Heart left ventricle (tissue), 16 donors: ENCODE measurements around the gene ICAM2. TPM values are rescaled to one million over a fixed set of nuclear protein-coding genes. Genes with fewer than 3 reads are reported as not detected.

ENCODE experiments used
- ATAC-seq, 4 donors: fragments of 200-7000 bp; cut with Tn5 transposase; one replicate each; pipeline ENCODE4 v1.9.1; 2020 to 2022; ENCODE audit warnings: moderate library complexity in 4 of 4, mild to moderate bottlenecking in 3 of 4, moderate number of reproducible peaks in 1 of 4
- DNase-seq, 5 donors: peaks; one replicate each; pipeline ENCODE4 v3.0.0-alpha.2; 2020
- H3K27ac ChIP-seq, 12 donors: fragments of 200-600 bp; sonication (generic) in 4 of 12; one replicate each; pipeline versions ENCODE4 v1.5.0 to v1.8.0; 2016 to 2022; ENCODE audit warnings: mild to moderate bottlenecking in 2 of 12
- H3K27me3 ChIP-seq, 9 donors: fragments of 200-600 bp; sonication (generic) in 2 of 9; one replicate each; pipeline versions ENCODE4 v1.5.1 to v1.8.0; 2016 to 2022; ENCODE audit warnings: mild to moderate bottlenecking in 3 of 9
- H3K36me3 ChIP-seq, 9 donors: fragments of 200-600 bp; sonication (generic) in 2 of 9; one replicate each; pipeline versions ENCODE4 v1.5.0 to v1.8.0; 2018 to 2022; ENCODE audit warnings: mild to moderate bottlenecking in 2 of 9
- H3K4me1 ChIP-seq, 12 donors: fragments of 200-600 bp; sonication (generic) in 4 of 12; one replicate each; pipeline versions ENCODE4 v1.5.0 to v1.8.0; 2016 to 2022; ENCODE audit warnings: mild to moderate bottlenecking in 3 of 12
- H3K4me3 ChIP-seq, 12 donors: fragments of 200-600 bp; sonication (generic) in 4 of 12; one replicate each; pipeline versions ENCODE4 v1.5.0 to v1.8.0; 2017 to 2022; ENCODE audit warnings: mild to moderate bottlenecking in 9 of 12, moderate library complexity in 4 of 12
- H3K9me3 ChIP-seq, 12 donors: fragments of 200-600 bp; sonication (generic) in 4 of 12; one replicate each; pipeline versions ENCODE4 v1.5.0 to v1.8.0; 2016 to 2022; ENCODE audit warnings: mild to moderate bottlenecking in 1 of 12
- CTCF ChIP-seq, 12 donors: fragments of 200-600 bp; sonication (generic) in 4 of 12; IDR thresholded peaks; one replicate each; pipeline versions ENCODE4 v1.5.0 to v1.8.0; 2018 to 2022; ENCODE audit warnings: antibody characterized with exemption in 12 of 12, mild to moderate bottlenecking in 5 of 12
- POLR2A ChIP-seq, 2 donors: fragments of 450-650 bp; IDR thresholded peaks; one replicate each; pipeline ENCODE4 v1.6.1; 2017; ENCODE audit warnings: antibody characterized with exemption in 2 of 2, mild to moderate bottlenecking in 2 of 2, moderate library complexity in 2 of 2
- WGBS, 4 donors: extraction: QIAGEN DNeasy Blood & Tissue Kit in 2 of 4; methylation state at CpG; one replicate each; pipeline versions ENCODE4 v1.1.5 to v1.1.7; 2013 to 2018; 5-methylcytosine and 5-hydroxymethylcytosine counted together
- intact Hi-C, 10 donors: fragments of 100-400 bp; cut with DNase I; formaldehyde crosslinking; loops; one replicate each; pipeline versions ENCODE4 v1.11.1 to v1.14.2; 2022
- polyA plus RNA-seq, 2 donors: library from polyadenylated mRNA; stranded (reverse); fragments of 200-250 nt; gene quantifications; one replicate each; pipeline ENCODE4 v1.2.3, GENCODE V29; 2013
- total RNA-seq, 9 donors: library from RNA; depleted of rRNA in 2 of 9; stranded (reverse); fragments of >200 nt in 2 of 9; fragmentation: NEBNext Ultra II Directional in 3 of 9; extraction: Animal tissue kit (Norgen Biotek cat#: 25700) in 3 of 9; gene quantifications; one replicate each; pipeline versions ENCODE4 v1.1.0 to v1.2.4, GENCODE V29; 2016 to 2023
- donor health status: ischemic (EF 13 %, LVEDD 7.1; RV severe dilation, severe dysfunction).
- donor health status: healthy with polysubstance abuse.
- donor health status: DM: no; HTN: yes; CAD: no.
- donor health status: DM: no; HTN: no; CAD: no.
- donor health status: ischemic (EF 25% LVEDD 6.9; RV normal size, moderate dysfunction).
- donor health status: ischemic (EF 25% LVEDD 5.7; RV mildly dilated, moderate dysfunction).
- donor health status: healthy.
- donor health status: DM: yes; HTN: yes; CAD: no.
- donor health status: ischemic (EF 35%, LVEDD 5.7; RV mildly dilated, moderate dysfunction).
- donor health status: nonischemic (EF 11% LVEDD 7.7; RV severe dilation, severe dysfunction).
- donor health status: DM: yes; HTN: yes; CAD: no.
- donor health status: PGD.
- donor health status: ischemic (EF 29% LVEDD 5.4; RV normal size, mild dysfunction).
- donor health status: nonischemic (EF 23%, LVEDD 6.1; RV moderate dilation, normal function).

Gene ICAM2
- total and polyA plus RNA-seq, 11 donors = 24.4 to 262 (median 43.1) TPM

- peak overlapping the region; percentile 66 to 92 (median 76) for H3K27ac ChIP-seq
These were observed 18.5 kb downstream of the ICAM2 start for GRCh38 chr17:64001763-64002529.

GRCh38 chr17:64001091-64001579 is 19.3 kb downstream of the ICAM2 start:
- peak overlapping the region; percentile 66 to 92 (median 76) for H3K27ac ChIP-seq
- TF ChIP-seq CTCF (IDR thresholded peaks at IDR 0.05) (no peak), POLR2A (IDR thresholded peaks at IDR 0.05) (no peak)
- 78 to 81% (median 79%) methylated on average over 5 to 7 of the region's 7 CpGs for WGBS, 4 donors
- intact Hi-C loops = no loop called here
- DNase-seq (peak in 1 of 5 donors; percentile 51), ATAC-seq (no peak)
- peaks cover 0 to 28% (median 12%) of the 10 kb centered on the region in 9 donors for H3K27me3 ChIP-seq
- no peaks in the 10 kb centered on the region for H3K9me3 ChIP-seq
- H3K36me3 ChIP-seq = peaks cover 0 to 25% (median 10%) of the 10 kb centered on the region in 9 donors
- H3K4me3 ChIP-seq = no peak overlapping the region
- peaks cover 3 to 62% (median 32%) of the 10 kb centered on the region in 12 donors for H3K4me1 ChIP-seq

More at GRCh38 chr17:64001763-64002529, 18.5 kb downstream of the ICAM2 start:
- Histone ChIP-seq H3K4me1 (peaks cover 3 to 70% (median 36%) of the 10 kb centered on the region in 12 donors), H3K9me3 (no peaks in the 10 kb centered on the region), H3K4me3 (no peak overlapping the region), H3K36me3 (peaks cover 0 to 25% (median 10%) of the 10 kb centered on the region in 9 donors), H3K27me3 (peaks cover 0 to 28% (median 12%) of the 10 kb centered on the region in 9 donors)
- TF ChIP-seq POLR2A (IDR thresholded peaks at IDR 0.05) (peak in 1 of 2 donors; percentile 6), CTCF (IDR thresholded peaks at IDR 0.05) (no peak)
- peak; percentile 32 to 81 (median 71) for ATAC-seq
- DNase-seq = peak; percentile 66 to 83 (median 71)
- intact Hi-C loops = no loop called here
- 56 to 70% (median 64%) methylated on average over 10 to 14 of the region's 14 CpGs for WGBS, 4 donors

GRCh38 chr17:63999680-64000531 is 20.5 kb downstream of the ICAM2 start:
- TF ChIP-seq CTCF (IDR thresholded peaks at IDR 0.05) (no peak), POLR2A (IDR thresholded peaks at IDR 0.05) (no peak)
- no peak overlapping the region for H3K4me3 ChIP-seq
- H3K36me3 ChIP-seq = peaks cover 0 to 23% (median 10%) of the 10 kb centered on the region in 9 donors
- peaks cover 3 to 53% (median 25%) of the 10 kb centered on the region in 12 donors for H3K4me1 ChIP-seq
- WGBS, 4 donors = 81 to 87% (median 84%) methylated on average over 25 of the region's 25 CpGs
- H3K27ac ChIP-seq = peak overlapping the region in 2 of 12 donors; percentile 71 to 92
- no peak for ATAC-seq
- intact Hi-C loops = loop anchor here in 1 of 10 donors (1.0 kb wide), 1 partner anchor 17 kb away; no protein-coding TSS in a partner anchor
- H3K9me3 ChIP-seq = no peaks in the 10 kb centered on the region
- peak in 1 of 5 donors; percentile 30 for DNase-seq
- peaks cover 0 to 28% (median 12%) of the 10 kb centered on the region in 9 donors for H3K27me3 ChIP-seq
